ENCODE measurements around the gene ZNHIT3. TPM values are rescaled to one million over a fixed set of nuclear protein-coding genes. Genes with fewer than 3 reads are reported as not detected.

Gene ZNHIT3
- total and polyA plus RNA-seq, 10 of the 15 experiments (the other 5 are each of a cell fraction or from before 2014, with no cell fraction given) = 34.1 to 128 (median 55.6) TPM

DNA sequence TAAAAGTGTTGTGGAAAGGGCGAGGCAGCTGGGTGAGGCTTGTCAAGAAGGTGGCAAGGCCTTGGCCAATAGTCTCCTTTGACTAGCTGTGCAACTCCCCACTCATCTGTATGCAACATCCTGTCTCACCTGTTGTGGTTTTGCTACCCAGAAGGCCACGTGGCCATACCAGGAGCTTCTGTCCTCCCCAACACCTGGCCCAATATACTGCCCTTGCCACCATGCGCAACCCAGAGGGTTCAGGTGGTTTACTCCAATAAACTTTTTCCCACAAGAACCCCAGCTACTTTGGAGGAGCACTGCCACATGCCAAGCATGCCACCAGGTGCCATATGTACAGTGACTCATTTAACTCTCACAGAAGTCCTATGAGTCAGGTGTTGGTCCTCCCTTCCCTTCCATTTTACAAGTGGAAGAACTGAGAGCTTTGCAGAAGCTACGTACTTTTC, 38.0 kb downstream of the ZNHIT3 start:
- Histone ChIP-seq H3K79me2 (ENCODE audit: control insufficient read depth, insufficient read depth, low read length) (no peaks in the 10 kb centered on the region), H3K27ac (ENCODE audit: control insufficient read depth, insufficient read depth) (peak overlapping the region; percentile 8; the same call in 1 of the 2 replicates), H3K36me3 (ENCODE audit: control insufficient read depth in 2 of 2, insufficient read depth in 2 of 2, low read length in 1 of 2) (peaks cover 11 to 22% of the 10 kb centered on the region in 2 experiments; a peak in 3 of 4 replicates), H3K4me2 (ENCODE audit: control insufficient read depth, insufficient read depth) (no peak overlapping the region), H3K4me3 (no peak overlapping the region), H4K20me1 (ENCODE audit: control insufficient read depth, insufficient read depth) (no peaks in the 10 kb centered on the region), H3K27me3 (replicated peaks in 1 of 2; ENCODE audit: control insufficient read depth in 2 of 2, insufficient read depth in 2 of 2, low read length in 1 of 2) (no peaks in the 10 kb centered on the region), H3K4me1 (ENCODE audit: control insufficient read depth, insufficient read depth, low read length) (no peaks in the 10 kb centered on the region), H3K9ac (ENCODE audit: control insufficient read depth, insufficient read depth, low read length) (no peak overlapping the region), H3K9me3 (replicated peaks; ENCODE audit: control insufficient read depth, insufficient read depth, low read length) (no peaks in the 10 kb centered on the region; the same call in 2 of the 3 replicates), H2AFZ (ENCODE audit: control insufficient read depth, low read depth, low read length) (no peak overlapping the region)
- POLR2A ChIA-PET = interaction anchor here (0.6 to 1.0 kb wide), 2 partner anchors 10 to 686 kb away, joined by 3 read pairs; partner anchors contain the start of gene MYO19
- FAIRE-seq (no peak), DNase-seq (ENCODE audit: low read depth, low spot score) (no peak), ATAC-seq (no peak)
- no TSS peak for BruUV-seq (replicated peaks)
- 66% methylated on average over 4 of the region's 4 CpGs for WGBS (ENCODE audit: insufficient coverage, insufficient replicate concordance, low lambda C conversion rate, missing lambda C conversion rate)
- in situ Hi-C loops (cut with MboI) (no loop called here), intact Hi-C loops (cut with micrococcal nuclease; ENCODE audit: unreplicated experiment) (no loop called here)
- CTCF ChIA-PET = interaction anchor here (0.6 to 2.6 kb wide), 2 partner anchors 10 to 202 kb away, joined by 3 to 15 read pairs; partner anchors contain the start of genes MYO19 and PIGW
- SMC1A ChIA-PET (ENCODE audit: uncharacterized antibody, unreplicated experiment) = no interaction called here
- RAD21 ChIA-PET (ENCODE audit: unreplicated experiment) = interaction anchor here (1.3 kb wide), 1 partner anchor 60 kb away, joined by 3 read pairs; no protein-coding TSS in a partner anchor
- no peak for TF ChIP-seq RAD21 (IDR thresholded peaks at IDR 0.05; ENCODE audit: insufficient read depth, low read depth, low read length)
- TF ChIP-seq, protein P1, sequence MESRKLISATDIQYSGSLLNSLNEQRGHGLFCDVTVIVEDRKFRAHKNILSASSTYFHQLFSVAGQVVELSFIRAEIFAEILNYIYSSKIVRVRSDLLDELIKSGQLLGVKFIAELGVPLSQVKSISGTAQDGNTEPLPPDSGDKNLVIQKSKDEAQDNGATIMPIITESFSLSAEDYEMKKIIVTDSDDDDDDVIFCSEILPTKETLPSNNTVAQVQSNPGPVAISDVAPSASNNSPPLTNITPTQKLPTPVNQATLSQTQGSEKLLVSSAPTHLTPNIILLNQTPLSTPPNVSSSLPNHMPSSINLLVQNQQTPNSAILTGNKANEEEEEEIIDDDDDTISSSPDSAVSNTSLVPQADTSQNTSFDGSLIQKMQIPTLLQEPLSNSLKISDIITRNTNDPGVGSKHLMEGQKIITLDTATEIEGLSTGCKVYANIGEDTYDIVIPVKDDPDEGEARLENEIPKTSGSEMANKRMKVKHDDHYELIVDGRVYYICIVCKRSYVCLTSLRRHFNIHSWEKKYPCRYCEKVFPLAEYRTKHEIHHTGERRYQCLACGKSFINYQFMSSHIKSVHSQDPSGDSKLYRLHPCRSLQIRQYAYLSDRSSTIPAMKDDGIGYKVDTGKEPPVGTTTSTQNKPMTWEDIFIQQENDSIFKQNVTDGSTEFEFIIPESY (IDR thresholded peaks at IDR 0.05) = no peak
- TF ChIP-seq, protein P2, sequence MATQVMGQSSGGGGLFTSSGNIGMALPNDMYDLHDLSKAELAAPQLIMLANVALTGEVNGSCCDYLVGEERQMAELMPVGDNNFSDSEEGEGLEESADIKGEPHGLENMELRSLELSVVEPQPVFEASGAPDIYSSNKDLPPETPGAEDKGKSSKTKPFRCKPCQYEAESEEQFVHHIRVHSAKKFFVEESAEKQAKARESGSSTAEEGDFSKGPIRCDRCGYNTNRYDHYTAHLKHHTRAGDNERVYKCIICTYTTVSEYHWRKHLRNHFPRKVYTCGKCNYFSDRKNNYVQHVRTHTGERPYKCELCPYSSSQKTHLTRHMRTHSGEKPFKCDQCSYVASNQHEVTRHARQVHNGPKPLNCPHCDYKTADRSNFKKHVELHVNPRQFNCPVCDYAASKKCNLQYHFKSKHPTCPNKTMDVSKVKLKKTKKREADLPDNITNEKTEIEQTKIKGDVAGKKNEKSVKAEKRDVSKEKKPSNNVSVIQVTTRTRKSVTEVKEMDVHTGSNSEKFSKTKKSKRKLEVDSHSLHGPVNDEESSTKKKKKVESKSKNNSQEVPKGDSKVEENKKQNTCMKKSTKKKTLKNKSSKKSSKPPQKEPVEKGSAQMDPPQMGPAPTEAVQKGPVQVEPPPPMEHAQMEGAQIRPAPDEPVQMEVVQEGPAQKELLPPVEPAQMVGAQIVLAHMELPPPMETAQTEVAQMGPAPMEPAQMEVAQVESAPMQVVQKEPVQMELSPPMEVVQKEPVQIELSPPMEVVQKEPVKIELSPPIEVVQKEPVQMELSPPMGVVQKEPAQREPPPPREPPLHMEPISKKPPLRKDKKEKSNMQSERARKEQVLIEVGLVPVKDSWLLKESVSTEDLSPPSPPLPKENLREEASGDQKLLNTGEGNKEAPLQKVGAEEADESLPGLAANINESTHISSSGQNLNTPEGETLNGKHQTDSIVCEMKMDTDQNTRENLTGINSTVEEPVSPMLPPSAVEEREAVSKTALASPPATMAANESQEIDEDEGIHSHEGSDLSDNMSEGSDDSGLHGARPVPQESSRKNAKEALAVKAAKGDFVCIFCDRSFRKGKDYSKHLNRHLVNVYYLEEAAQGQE (IDR thresholded peaks at IDR 0.05; ENCODE audit: low read depth, low read length) = no peak
- no peak for TF ChIP-seq ZZZ3 (IDR thresholded peaks at IDR 0.05; ENCODE audit: control insufficient read depth, insufficient read length, low read depth)
- no peak for TF ChIP-seq PAX5 (IDR thresholded peaks at IDR 0.05; ENCODE audit: borderline replicate concordance, low read depth, low read length)
- TF ChIP-seq, protein P3, sequence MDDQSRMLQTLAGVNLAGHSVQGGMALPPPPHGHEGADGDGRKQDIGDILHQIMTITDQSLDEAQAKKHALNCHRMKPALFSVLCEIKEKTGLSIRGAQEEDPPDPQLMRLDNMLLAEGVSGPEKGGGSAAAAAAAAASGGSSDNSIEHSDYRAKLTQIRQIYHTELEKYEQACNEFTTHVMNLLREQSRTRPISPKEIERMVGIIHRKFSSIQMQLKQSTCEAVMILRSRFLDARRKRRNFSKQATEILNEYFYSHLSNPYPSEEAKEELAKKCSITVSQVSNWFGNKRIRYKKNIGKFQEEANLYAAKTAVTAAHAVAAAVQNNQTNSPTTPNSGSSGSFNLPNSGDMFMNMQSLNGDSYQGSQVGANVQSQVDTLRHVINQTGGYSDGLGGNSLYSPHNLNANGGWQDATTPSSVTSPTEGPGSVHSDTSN (IDR thresholded peaks at IDR 0.05; ENCODE audit: insufficient replicate concordance, low read depth, low read length) = no peak
- TF ChIP-seq NR2C2 (IDR thresholded peaks at IDR 0.05; ENCODE audit: borderline replicate concordance, control insufficient read depth, insufficient read length, low read depth) = no peak
- TF ChIP-seq LARP7 (IDR thresholded peaks at IDR 0.05) = no peak
- no peak for TF ChIP-seq EGR1 (IDR thresholded peaks at IDR 0.05; ENCODE audit: borderline replicate concordance in 1 of 2, low read depth in 2 of 2, low read length in 2 of 2)
- no peak for TF ChIP-seq MTA3 (IDR thresholded peaks at IDR 0.05; ENCODE audit: borderline replicate concordance, low read length)
- TF ChIP-seq SRF (IDR thresholded peaks at IDR 0.05; ENCODE audit: low read depth in 2 of 2, low read length in 2 of 2) = no peak
- TF ChIP-seq SUZ12 (IDR thresholded peaks at IDR 0.05; ENCODE audit: unreplicated experiment) = no peak
- no peak for TF ChIP-seq ZNF24 (IDR thresholded peaks at IDR 0.05)
- TF ChIP-seq SIN3A (IDR thresholded peaks at IDR 0.05; ENCODE audit: low read depth, low read length) = no peak
- no peak for TF ChIP-seq TCF12 (IDR thresholded peaks at IDR 0.05; ENCODE audit: low read depth, low read length)
- TF ChIP-seq DPF2 (IDR thresholded peaks at IDR 0.05) = no peak
- no peak for TF ChIP-seq SPI1 (IDR thresholded peaks at IDR 0.05; ENCODE audit: borderline replicate concordance, insufficient read depth, low read depth, low read length)
- TF ChIP-seq ATF7 (IDR thresholded peaks at IDR 0.05; ENCODE audit: low read depth) = no peak
